Measurements from ENCODE around the gene ZFP36L1.

DNA sequence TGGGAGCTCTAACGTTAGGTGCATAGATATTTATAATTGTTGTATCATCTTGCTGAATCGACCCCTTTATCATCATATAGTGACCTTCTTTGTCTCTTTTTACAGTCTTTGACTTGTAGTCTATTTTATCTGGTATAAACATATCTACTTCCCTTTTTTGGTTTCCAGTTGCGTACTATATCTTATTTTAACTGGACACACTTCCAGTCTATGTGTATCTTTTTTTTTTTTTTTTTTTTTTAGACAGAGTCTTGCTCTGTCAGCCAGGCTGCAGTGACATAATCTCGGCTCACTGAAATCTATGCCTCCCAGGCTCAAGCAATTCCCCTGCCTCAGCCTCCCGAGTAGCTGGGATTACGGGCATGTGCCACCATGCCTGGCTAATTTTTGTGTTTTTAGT is 41.9 kb upstream of the ZFP36L1 start:
- no peak for TF ChIP-seq EZH2 (IDR thresholded peaks at IDR 0.05)
- TF ChIP-seq POLR2AphosphoS5 (IDR thresholded peaks at IDR 0.05; ENCODE audit: borderline replicate concordance, low read depth, low read length): no peak
- no peak for TF ChIP-seq FOXP2 (optimal IDR thresholded peaks at IDR 0.05; ENCODE audit: control extremely low read depth, extremely low read length, insufficient read depth)

All from SK-N-MC (cell line).